ENCODE results near the gene C10orf67. TPM values are rescaled to one million over a fixed set of nuclear protein-coding genes. Genes with fewer than 3 reads are reported as not detected.

C10orf67 gene
- total RNA-seq, 1 experiment from 2014 or later, result 0.45 TPM

DNA sequence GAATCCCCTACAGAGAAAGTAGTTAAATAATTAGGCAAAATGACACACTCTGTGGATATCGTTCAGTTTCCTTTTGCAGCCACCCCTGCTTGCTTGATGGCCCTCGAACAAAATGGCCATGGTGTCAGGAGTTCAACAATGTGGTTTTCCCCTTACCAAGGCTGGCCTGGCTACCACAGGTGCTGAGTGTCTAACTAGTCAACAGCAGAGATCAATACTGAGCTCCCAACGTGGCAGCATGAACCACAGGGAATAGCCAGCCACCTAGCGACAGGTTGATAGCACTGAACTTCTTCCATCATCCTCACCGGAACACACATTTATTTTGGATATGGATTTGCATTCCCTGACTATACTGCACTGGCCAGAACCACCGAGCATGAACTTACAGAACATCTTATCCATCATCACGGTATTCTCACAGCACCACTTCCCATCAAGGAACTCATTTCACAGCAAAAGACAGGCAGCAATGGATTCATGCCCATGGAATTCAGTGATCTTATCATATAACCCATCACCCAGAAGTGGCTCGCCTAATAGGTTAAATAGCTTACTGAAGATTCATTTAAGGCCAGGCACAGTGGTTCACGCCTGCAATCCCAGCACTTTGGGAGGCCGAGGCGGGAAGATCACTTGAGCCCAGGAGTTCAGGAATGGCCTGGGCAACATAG is 6.3 kb downstream of the C10orf67 start:
- Mint-ChIP-seq H3K9me3 (ENCODE audit: low read depth, unreplicated experiment) (no peaks in the 10 kb centered on the region), H3K27ac (ENCODE audit: unreplicated experiment) (no peak overlapping the region), H3K27me3 (ENCODE audit: unreplicated experiment) (no peaks in the 10 kb centered on the region), H3K4me1 (ENCODE audit: low read depth, unreplicated experiment) (peaks cover 30% of the 10 kb centered on the region), H3K4me3 (ENCODE audit: low read depth, unreplicated experiment) (no peak overlapping the region), H3K36me3 (ENCODE audit: insufficient read depth, unreplicated experiment) (no peaks in the 10 kb centered on the region)
- TF ChIP-seq, protein P1, sequence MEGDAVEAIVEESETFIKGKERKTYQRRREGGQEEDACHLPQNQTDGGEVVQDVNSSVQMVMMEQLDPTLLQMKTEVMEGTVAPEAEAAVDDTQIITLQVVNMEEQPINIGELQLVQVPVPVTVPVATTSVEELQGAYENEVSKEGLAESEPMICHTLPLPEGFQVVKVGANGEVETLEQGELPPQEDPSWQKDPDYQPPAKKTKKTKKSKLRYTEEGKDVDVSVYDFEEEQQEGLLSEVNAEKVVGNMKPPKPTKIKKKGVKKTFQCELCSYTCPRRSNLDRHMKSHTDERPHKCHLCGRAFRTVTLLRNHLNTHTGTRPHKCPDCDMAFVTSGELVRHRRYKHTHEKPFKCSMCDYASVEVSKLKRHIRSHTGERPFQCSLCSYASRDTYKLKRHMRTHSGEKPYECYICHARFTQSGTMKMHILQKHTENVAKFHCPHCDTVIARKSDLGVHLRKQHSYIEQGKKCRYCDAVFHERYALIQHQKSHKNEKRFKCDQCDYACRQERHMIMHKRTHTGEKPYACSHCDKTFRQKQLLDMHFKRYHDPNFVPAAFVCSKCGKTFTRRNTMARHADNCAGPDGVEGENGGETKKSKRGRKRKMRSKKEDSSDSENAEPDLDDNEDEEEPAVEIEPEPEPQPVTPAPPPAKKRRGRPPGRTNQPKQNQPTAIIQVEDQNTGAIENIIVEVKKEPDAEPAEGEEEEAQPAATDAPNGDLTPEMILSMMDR (IDR thresholded peaks at IDR 0.05; ENCODE audit: unreplicated experiment), result peak; percentile 60
- peak; percentile 69 for DNase-seq
- intact Hi-C loops (cut with micrococcal nuclease; ENCODE audit: unreplicated experiment), result loop anchor here (2.0 kb wide), 1 partner anchor 23 kb away; no protein-coding TSS in a partner anchor
- CTCF ChIA-PET, result no interaction called here
- no TSS peak for BruUV-seq (replicated peaks)

DNA sequence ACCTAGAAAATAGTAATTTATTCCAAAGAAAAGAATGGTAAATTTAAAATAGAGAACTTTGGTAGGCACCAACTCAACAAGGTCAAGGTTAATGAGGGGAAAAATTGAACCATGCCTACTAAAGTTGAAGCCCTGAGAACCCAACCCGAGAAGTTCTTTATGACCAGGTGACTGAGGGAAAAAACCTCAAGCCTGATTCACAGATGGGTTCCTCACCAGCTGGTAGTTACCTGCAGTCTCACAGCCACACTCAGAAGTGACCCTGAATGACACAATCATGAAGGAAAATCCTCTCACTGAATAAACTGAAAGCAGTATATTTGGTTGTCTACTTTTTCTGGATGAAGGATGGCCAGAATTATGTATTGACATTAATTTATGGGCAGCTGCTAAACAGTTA is 7.0 kb downstream of the C10orf67 start:
- no peaks in the 10 kb centered on the region for H3K36me3 Mint-ChIP-seq (ENCODE audit: insufficient read depth, unreplicated experiment)
- DNase-seq, result no peak
- BruUV-seq (replicated peaks), result no TSS peak
- intact Hi-C loops (cut with micrococcal nuclease; ENCODE audit: unreplicated experiment), result loop anchor here (2.0 kb wide), 1 partner anchor 23 kb away; no protein-coding TSS in a partner anchor
- peaks cover 30% of the 10 kb centered on the region for H3K4me1 Mint-ChIP-seq (ENCODE audit: low read depth, unreplicated experiment)
- no peaks in the 10 kb centered on the region for H3K27me3 Mint-ChIP-seq (ENCODE audit: unreplicated experiment)
- H3K27ac Mint-ChIP-seq (ENCODE audit: unreplicated experiment), result no peak overlapping the region
- CTCF ChIA-PET, result no interaction called here
- TF ChIP-seq, protein P1 (IDR thresholded peaks at IDR 0.05; ENCODE audit: unreplicated experiment), result no peak
- H3K4me3 Mint-ChIP-seq (ENCODE audit: low read depth, unreplicated experiment), result no peak overlapping the region
- H3K9me3 Mint-ChIP-seq (ENCODE audit: low read depth, unreplicated experiment), result no peaks in the 10 kb centered on the region

DNA sequence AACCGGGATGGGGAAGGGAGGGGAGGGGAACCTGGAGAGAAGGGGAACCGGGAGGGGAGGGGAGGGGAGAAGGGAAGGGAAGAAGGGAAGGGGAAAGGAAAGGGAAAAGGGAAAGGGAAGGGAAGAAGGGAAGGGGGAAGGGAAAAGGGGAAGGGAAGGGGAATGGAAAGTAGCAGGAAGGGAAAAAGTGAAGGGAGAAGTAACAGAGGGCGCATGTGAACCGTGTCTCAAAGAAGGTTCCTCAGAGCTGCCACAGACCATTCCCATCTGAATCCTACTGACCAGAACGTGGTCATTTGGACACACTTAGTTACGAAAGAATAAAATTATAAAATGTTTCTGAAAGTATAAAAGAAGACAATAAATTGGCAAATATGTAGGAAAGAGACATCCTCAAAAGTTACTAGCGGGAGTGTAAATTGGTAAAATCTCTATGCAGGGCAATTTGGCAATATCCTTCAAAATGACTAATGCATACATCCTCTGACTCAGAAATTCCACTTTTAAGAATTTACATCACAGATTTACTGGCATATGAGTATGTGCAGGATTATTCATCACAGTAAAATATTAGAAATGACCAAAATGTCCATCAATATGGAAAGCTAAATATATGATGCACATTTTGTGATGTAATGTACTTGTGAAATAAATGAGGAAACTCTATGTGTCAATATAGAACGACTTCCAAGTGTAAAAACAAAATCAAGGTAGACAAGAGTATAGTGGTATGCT is 12.9 kb downstream of the C10orf67 start:
- Mint-ChIP-seq H3K9me3 (ENCODE audit: low read depth, unreplicated experiment) (no peaks in the 10 kb centered on the region), H3K27ac (ENCODE audit: unreplicated experiment) (no peak overlapping the region), H3K27me3 (ENCODE audit: unreplicated experiment) (no peaks in the 10 kb centered on the region), H3K4me3 (ENCODE audit: low read depth, unreplicated experiment) (no peak overlapping the region), H3K4me1 (ENCODE audit: low read depth, unreplicated experiment) (peaks cover 10% of the 10 kb centered on the region), H3K36me3 (ENCODE audit: insufficient read depth, unreplicated experiment) (no peaks in the 10 kb centered on the region)
- CTCF ChIA-PET, result interaction anchor here (0.7 kb wide), 1 partner anchor 876 kb away, joined by 3 read pairs; no protein-coding TSS in a partner anchor
- DNase-seq, result no peak
- TF ChIP-seq, protein P1 (IDR thresholded peaks at IDR 0.05; ENCODE audit: unreplicated experiment), result no peak
- no TSS peak for BruUV-seq (replicated peaks)
- intact Hi-C loops (cut with micrococcal nuclease; ENCODE audit: unreplicated experiment), result no loop called here

DNA sequence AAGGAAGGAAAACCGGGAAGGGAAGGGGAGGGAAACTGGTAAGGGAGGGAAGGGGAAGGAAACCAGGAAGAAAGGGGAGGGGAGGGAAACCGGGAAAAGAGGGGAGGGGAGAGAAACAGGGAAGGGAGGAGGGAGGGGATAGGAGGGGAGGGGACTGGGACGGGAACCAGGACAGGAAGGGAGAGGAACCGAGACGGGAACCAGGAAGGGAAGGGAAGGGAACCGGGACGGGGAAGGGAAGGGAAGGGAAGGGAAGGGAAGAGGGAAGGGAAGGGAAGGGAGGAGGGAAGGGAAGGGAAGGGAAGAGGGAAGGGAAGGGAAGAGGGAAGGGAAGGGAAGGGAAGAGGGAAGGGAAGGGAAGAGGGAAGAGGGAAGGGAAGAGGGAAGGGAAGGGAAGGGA is 13.6 kb downstream of the C10orf67 start:
- intact Hi-C loops (cut with micrococcal nuclease; ENCODE audit: unreplicated experiment), result no loop called here
- no peaks in the 10 kb centered on the region for H3K36me3 Mint-ChIP-seq (ENCODE audit: insufficient read depth, unreplicated experiment)
- H3K27me3 Mint-ChIP-seq (ENCODE audit: unreplicated experiment), result no peaks in the 10 kb centered on the region
- H3K9me3 Mint-ChIP-seq (ENCODE audit: low read depth, unreplicated experiment), result no peaks in the 10 kb centered on the region
- DNase-seq, result no peak
- no peak overlapping the region for H3K27ac Mint-ChIP-seq (ENCODE audit: unreplicated experiment)
- BruUV-seq (replicated peaks), result no TSS peak
- H3K4me3 Mint-ChIP-seq (ENCODE audit: low read depth, unreplicated experiment), result no peak overlapping the region
- CTCF ChIA-PET, result no interaction called here
- TF ChIP-seq, protein P1 (IDR thresholded peaks at IDR 0.05; ENCODE audit: unreplicated experiment), result no peak
- H3K4me1 Mint-ChIP-seq (ENCODE audit: low read depth, unreplicated experiment), result peaks cover 18% of the 10 kb centered on the region

Data from Calu3 (cell line).